K562 (cell line): ENCODE data around the gene CARMIL1. TPM values are rescaled to one million over a fixed set of nuclear protein-coding genes. Genes with fewer than 3 reads are reported as not detected.

Source experiments
- ATAC-seq: fragments of 200-7000 bp; cut with Tn5 transposase; 3 replicates; pipeline ENCODE4 v1.9.1; 2020; ENCODE audit warnings: moderate library complexity
- BruUV-seq: library from RNA; stranded (reverse); fragments of 400-500 nt; replicated peaks from 2 replicates; lab custom pipeline; 2021; lab: Mats Ljungman, UMichigan
- CTCF ChIA-PET: fragments of 300-600 bp; formaldehyde crosslinking; extraction: SDS; loops from one replicate; lab custom pipeline; 2021; ENCODE audit warnings: low intra/inter-chr PET ratio; lab: Yijun Ruan, JAX
- POLR2A ChIA-PET: fragments of 300-600, 350-650 bp; sonication (Branson Sonifier 250); formaldehyde crosslinking; extraction: SDS; loops from one replicate; lab custom pipeline; 2021; ENCODE audit warnings: antibody characterized with exemption, inconsistent platforms; lab: Yijun Ruan, JAX
- DNase-seq, 4 experiments: peaks; one replicate each; pipeline versions ENCODE4 v3.0.0 to v3.0.0-alpha.2; 2011 to 2018; ENCODE audit warnings: low spot score in 3 of 4, mixed read lengths in 3 of 4; ENCODE audit errors: extremely low read depth in 1 of 4
- FAIRE-seq: peaks from 2 replicates; lab custom pipeline; 2011; peaks lifted over from hg19 to GRCh38; lab: Jason Lieb, UNC
- H2AFZ ChIP-seq: 2 replicates; pipeline ENCODE4 v1.6.0; 2011; ENCODE audit warnings: low read depth, low read length, control low read depth, inconsistent platforms
- H3K27ac ChIP-seq: fragments of 200-600 bp; 3 replicates; pipeline ENCODE4 v1.8.0; 2011; ENCODE audit warnings: low read depth, mild to moderate bottlenecking, control low read depth, inconsistent platforms, low read length, moderate library complexity, mixed read lengths; ENCODE audit errors: extremely low read depth
- H3K27me3 ChIP-seq, 2 experiments: fragments of 300-600 bp in 1 of 2; 2 replicates in 1 of 2; 3 replicates in 1 of 2; pipeline versions ENCODE4 v1.6.0 to v1.8.0; 2011; ENCODE audit warnings: inconsistent platforms in 2 of 2, low read length in 2 of 2, mild to moderate bottlenecking in 1 of 2, mixed read lengths in 1 of 2, moderate library complexity in 1 of 2; ENCODE audit not compliant: control insufficient read depth in 2 of 2, insufficient read depth in 2 of 2
- H3K36me3 ChIP-seq: fragments of 300-600 bp; 3 replicates; pipeline ENCODE4 v1.8.0; 2011; ENCODE audit warnings: mild to moderate bottlenecking, low read length, inconsistent platforms; ENCODE audit not compliant: control insufficient read depth, insufficient read depth
- H3K4me1 ChIP-seq, 2 experiments: fragments of 200-600 bp in 1 of 2; replicated peaks in 1 of 2; 2 replicates in 1 of 2; 3 replicates in 1 of 2; pipeline versions ENCODE4 v1.5.1 to v1.8.0; 2011; ENCODE audit warnings: inconsistent platforms in 2 of 2, low read length in 2 of 2, mild to moderate bottlenecking in 1 of 2, mixed read lengths in 1 of 2, moderate library complexity in 1 of 2; ENCODE audit not compliant: control insufficient read depth in 2 of 2, insufficient read depth in 2 of 2
- H3K4me2 ChIP-seq: 2 replicates; pipeline ENCODE4 v1.6.1; 2011; ENCODE audit warnings: low read length, control low read depth, inconsistent platforms, mixed read lengths; ENCODE audit not compliant: insufficient read depth
- H3K4me3 ChIP-seq: fragments of 200-600 bp; sonication (generic), shearing (Covaris generic); 2 replicates; pipeline ENCODE4 v1.5.1; 2016; ENCODE audit warnings: control low read depth, inconsistent platforms
- H3K79me2 ChIP-seq: fragments of 200-600 bp; 3 replicates; pipeline ENCODE4 v1.8.0; 2011; ENCODE audit warnings: low read length, inconsistent platforms; ENCODE audit not compliant: control insufficient read depth, insufficient read depth
- H3K9ac ChIP-seq, 2 experiments: 2 replicates each; pipeline versions ENCODE4 v1.6.0 to v1.6.1; 2011; ENCODE audit warnings: low read depth in 2 of 2, low read length in 2 of 2, control low read depth in 1 of 2, inconsistent platforms in 1 of 2, mild to moderate bottlenecking in 1 of 2, mixed read lengths in 1 of 2; ENCODE audit not compliant: insufficient read depth in 1 of 2
- H3K9me1 ChIP-seq: one replicate; pipeline ENCODE4 v1.6.0; 2011; ENCODE audit warnings: inconsistent platforms, mild to moderate bottlenecking, low read length, moderate library complexity; ENCODE audit not compliant: control insufficient read depth, insufficient read depth
- H3K9me3 ChIP-seq: replicated peaks from 2 replicates; pipeline ENCODE4 v1.5.1; 2011; ENCODE audit warnings: low read depth, low read length, inconsistent platforms; ENCODE audit not compliant: control insufficient read depth, insufficient read depth
- H4K20me1 ChIP-seq: replicated peaks from 2 replicates; pipeline ENCODE4 v1.6.1; 2011; ENCODE audit warnings: low read length, inconsistent platforms, mixed read lengths; ENCODE audit not compliant: control insufficient read depth, insufficient read depth
- DDX20 ChIP-seq: fragments of 450-650 bp; IDR thresholded peaks from 2 replicates; pipeline ENCODE4 v1.6.1; 2016; ENCODE audit warnings: missing genetic modification characterization, low read depth, mild to moderate bottlenecking, missing compliant biosample characterization, moderate library complexity
- KAT2B ChIP-seq: IDR thresholded peaks from one replicate; pipeline ENCODE4 v1.6.1; 2012; ENCODE audit warnings: low read depth, mild to moderate bottlenecking, control low read depth, inconsistent platforms, low read length, moderate library complexity
- MTA1 ChIP-seq: fragments of 450-650 bp; IDR thresholded peaks from 2 replicates; pipeline ENCODE4 v1.6.1; 2017; ENCODE audit warnings: borderline replicate concordance
- NCOA4 ChIP-seq: fragments of 450-650 bp; IDR thresholded peaks from 2 replicates; pipeline ENCODE4 v1.6.1; 2018; ENCODE audit warnings: mild to moderate bottlenecking; ENCODE audit not compliant: partially characterized antibody
- POLR3G ChIP-seq: IDR thresholded peaks from 2 replicates; pipeline ENCODE4 v1.6.1; 2011; ENCODE audit not compliant: insufficient read length, insufficient replicate concordance; ENCODE audit errors: extremely low read depth
- ZNF217 ChIP-seq: sonication (generic); formaldehyde crosslinking; IDR thresholded peaks from 2 replicates; pipeline ENCODE4 v1.8.0; 2022; ENCODE audit warnings: mild to moderate bottlenecking, missing genetic modification reagents
- WGBS: fragments of 100-300 bp; shearing (Covaris generic); methylation state at CpG from one replicate; pipeline ENCODE4 v1.1.6; 2016; ENCODE audit warnings: low coverage, mixed read lengths; ENCODE audit not compliant: insufficient coverage; ENCODE audit errors: missing lambda C conversion rate; 5-methylcytosine and 5-hydroxymethylcytosine counted together
- in situ Hi-C: fragments of 300-500 bp; cut with MboI; formaldehyde crosslinking; loops from 4 replicates; pipeline ENCODE4 v1.15.0; 2018; ENCODE audit warnings: inconsistent platforms, mixed read lengths
- intact Hi-C: fragments of 100-400 bp; cut with micrococcal nuclease; formaldehyde crosslinking; loops from 2 replicates; pipeline ENCODE4 v1.14.2; 2022
- polyA plus RNA-seq, 8 experiments: library from polyadenylated mRNA; depleted of rRNA in 4 of 8; stranded (reverse) in 5 of 8; unstranded in 3 of 8; fragments of >200 nt; fragmentation: Nextera tagmentation in 2 of 8; fragmentation: Illumina TruSeq in 1 of 8; extraction: Ambion mirVana in 2 of 8; extraction: Trizol in 1 of 8; gene quantifications; 2 replicates each; pipeline versions ENCODE4 v1.2.1 to v1.2.3, GENCODE V29; 2011 to 2014; ENCODE audit warnings: inconsistent platforms in 1 of 8, missing spikeins in 1 of 8
- total RNA-seq, 7 experiments: library from RNA; depleted of rRNA in 6 of 7; stranded (reverse); fragments of >200 nt in 6 of 7; fragmentation: Illumina TruSeq in 2 of 7; extraction: Trizol in 2 of 7; gene quantifications; 2 replicates each; pipeline versions ENCODE4 v1.2.1 to v1.2.3, GENCODE V29; 2011 to 2021; ENCODE audit warnings: low replicate concordance in 1 of 7
- TF ChIP-seq, protein P1 (sequence below), 2 experiments: fragments of 450-650 bp in 1 of 2; IDR thresholded peaks; 2 replicates each; pipeline ENCODE4 v1.6.1; 2011 to 2017; ENCODE audit warnings: low read depth in 2 of 2, antibody characterized with exemption in 1 of 2, borderline replicate concordance in 1 of 2, low read length in 1 of 2, mild to moderate bottlenecking in 1 of 2, mixed read lengths in 1 of 2; ENCODE audit not compliant: control insufficient read depth in 1 of 2
- TF ChIP-seq, protein P2 (sequence below): sonication (generic); formaldehyde crosslinking; IDR thresholded peaks from 2 replicates; pipeline ENCODE4 v1.8.0; 2022; ENCODE audit warnings: mild to moderate bottlenecking, missing genetic modification reagents

The CARMIL1 gene
- total and polyA plus RNA-seq, 9 of the 15 experiments (the other 6 are each of a cell fraction or from before 2014, with no cell fraction given), result 0.04 to 0.32 (median 0.10) TPM; not detected in 1

- Histone ChIP-seq H3K4me2 (no peak overlapping the region), H2AFZ (no peak overlapping the region), H3K27ac (no peak overlapping the region), H3K79me2 (no peaks in the 10 kb centered on the region), H4K20me1 (no peaks in the 10 kb centered on the region), H3K36me3 (no peaks in the 10 kb centered on the region), H3K9me3 (no peaks in the 10 kb centered on the region), H3K9ac (no peak overlapping the region), H3K4me3 (no peak overlapping the region), H3K9me1 (no peaks in the 10 kb centered on the region), H3K27me3 (peaks cover 0 to 21% of the 10 kb centered on the region in 2 experiments; a peak in 4 of 5 replicates), H3K4me1 (no peaks in the 10 kb centered on the region)
- no peak for TF ChIP-seq DDX20
- TF ChIP-seq KAT2B, result no peak
- TF ChIP-seq, protein P1, sequence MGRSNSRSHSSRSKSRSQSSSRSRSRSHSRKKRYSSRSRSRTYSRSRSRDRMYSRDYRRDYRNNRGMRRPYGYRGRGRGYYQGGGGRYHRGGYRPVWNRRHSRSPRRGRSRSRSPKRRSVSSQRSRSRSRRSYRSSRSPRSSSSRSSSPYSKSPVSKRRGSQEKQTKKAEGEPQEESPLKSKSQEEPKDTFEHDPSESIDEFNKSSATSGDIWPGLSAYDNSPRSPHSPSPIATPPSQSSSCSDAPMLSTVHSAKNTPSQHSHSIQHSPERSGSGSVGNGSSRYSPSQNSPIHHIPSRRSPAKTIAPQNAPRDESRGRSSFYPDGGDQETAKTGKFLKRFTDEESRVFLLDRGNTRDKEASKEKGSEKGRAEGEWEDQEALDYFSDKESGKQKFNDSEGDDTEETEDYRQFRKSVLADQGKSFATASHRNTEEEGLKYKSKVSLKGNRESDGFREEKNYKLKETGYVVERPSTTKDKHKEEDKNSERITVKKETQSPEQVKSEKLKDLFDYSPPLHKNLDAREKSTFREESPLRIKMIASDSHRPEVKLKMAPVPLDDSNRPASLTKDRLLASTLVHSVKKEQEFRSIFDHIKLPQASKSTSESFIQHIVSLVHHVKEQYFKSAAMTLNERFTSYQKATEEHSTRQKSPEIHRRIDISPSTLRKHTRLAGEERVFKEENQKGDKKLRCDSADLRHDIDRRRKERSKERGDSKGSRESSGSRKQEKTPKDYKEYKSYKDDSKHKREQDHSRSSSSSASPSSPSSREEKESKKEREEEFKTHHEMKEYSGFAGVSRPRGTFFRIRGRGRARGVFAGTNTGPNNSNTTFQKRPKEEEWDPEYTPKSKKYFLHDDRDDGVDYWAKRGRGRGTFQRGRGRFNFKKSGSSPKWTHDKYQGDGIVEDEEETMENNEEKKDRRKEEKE (IDR thresholded peaks at IDR 0.05; ENCODE audit: borderline replicate concordance in 1 of 2, control insufficient read depth in 1 of 2, low read depth in 2 of 2, low read length in 1 of 2), result no peak
- no peak for TF ChIP-seq NCOA4
- no peak for TF ChIP-seq ZNF217 (CRISPR knock-in tag)
- no peak for TF ChIP-seq POLR3G
- TF ChIP-seq MTA1, result no peak
- TF ChIP-seq, protein P2, sequence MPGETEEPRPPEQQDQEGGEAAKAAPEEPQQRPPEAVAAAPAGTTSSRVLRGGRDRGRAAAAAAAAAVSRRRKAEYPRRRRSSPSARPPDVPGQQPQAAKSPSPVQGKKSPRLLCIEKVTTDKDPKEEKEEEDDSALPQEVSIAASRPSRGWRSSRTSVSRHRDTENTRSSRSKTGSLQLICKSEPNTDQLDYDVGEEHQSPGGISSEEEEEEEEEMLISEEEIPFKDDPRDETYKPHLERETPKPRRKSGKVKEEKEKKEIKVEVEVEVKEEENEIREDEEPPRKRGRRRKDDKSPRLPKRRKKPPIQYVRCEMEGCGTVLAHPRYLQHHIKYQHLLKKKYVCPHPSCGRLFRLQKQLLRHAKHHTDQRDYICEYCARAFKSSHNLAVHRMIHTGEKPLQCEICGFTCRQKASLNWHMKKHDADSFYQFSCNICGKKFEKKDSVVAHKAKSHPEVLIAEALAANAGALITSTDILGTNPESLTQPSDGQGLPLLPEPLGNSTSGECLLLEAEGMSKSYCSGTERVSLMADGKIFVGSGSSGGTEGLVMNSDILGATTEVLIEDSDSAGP (CRISPR knock-in tag), result no peak
- intact Hi-C loops (no loop called here), in situ Hi-C loops (no loop called here)
- BruUV-seq, result no TSS peak
- no peak for FAIRE-seq
- WGBS, result 1% methylated on average over 6 of the region's 6 CpGs
- ChIA-PET POLR2A (no interaction called here), CTCF (no interaction called here)
- no peak for ATAC-seq
- DNase-seq, result no peak
Measured at GRCh38 chr6:25302677-25303128, 23.5 kb downstream of the CARMIL1 start.
